ENCODE data around the gene DNAJC5. TPM values are rescaled to one million over a fixed set of nuclear protein-coding genes. Genes with fewer than 3 reads are reported as not detected.

DNAJC5 gene, protein sequence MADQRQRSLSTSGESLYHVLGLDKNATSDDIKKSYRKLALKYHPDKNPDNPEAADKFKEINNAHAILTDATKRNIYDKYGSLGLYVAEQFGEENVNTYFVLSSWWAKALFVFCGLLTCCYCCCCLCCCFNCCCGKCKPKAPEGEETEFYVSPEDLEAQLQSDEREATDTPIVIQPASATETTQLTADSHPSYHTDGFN
- 10 to 100 TPM; 57.5 to 65.9 (median 65.4) TPM for total RNA-seq
- long read RNA-seq, donor 1, full-length matches to known transcripts, result 9 of 103 reads
- long read RNA-seq, donor 1, partial matches to known transcripts, result 25 of 103 reads
- long read RNA-seq, donor 1, other reads (novel, unspliced or antisense), result 69 of 103 reads
- long read RNA-seq, donor 2, partial matches to known transcripts, result 1 of 6 reads
- long read RNA-seq, donor 2, other reads (novel, unspliced or antisense), result 5 of 6 reads

DNA sequence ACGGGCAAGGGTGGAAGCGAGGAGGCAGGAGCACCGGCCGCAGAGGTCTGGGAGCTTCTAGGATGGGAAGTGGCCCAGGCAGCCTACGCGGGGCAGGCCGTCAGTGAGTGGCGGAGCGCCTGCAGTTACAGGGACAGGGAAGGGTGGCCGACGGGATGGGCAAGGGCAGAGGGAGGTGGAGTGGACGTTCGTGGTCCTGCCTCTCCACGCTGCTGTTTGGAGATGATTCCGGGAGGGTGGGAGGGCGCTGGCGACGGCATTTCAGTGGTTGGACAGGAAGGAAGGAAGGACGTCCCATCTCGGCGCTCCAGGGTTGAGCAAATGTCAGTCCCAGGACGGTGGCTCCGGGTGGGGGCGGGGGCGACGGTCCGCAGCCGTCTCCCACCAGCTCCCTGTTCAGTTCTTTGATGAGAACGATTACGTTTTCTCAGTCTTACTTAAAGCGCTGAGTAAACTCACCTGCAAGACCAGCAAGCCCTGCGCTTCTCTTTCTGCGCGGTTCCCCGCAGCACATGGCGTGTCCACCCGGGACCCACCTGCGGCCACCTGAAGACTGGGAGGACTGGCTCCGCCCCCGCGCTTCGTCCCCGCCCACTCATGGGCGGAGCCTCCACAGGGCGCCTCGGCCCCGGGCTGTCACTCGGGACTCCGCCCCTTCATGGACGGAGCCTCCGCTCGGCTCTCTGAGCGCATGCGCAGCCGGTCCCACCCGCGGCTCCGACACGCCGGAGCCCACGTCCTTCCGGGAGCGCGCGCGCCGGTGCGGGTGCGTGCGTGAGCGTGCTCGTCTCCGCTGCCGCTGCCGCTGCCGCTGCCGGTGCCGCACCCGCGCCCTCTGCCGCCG is at the start of gene DNAJC5:
Gene DNAJC5 (plus strand): TSS at position 769 of the 844 bp plus-strand sequence. CDS start 33,220 bp downstream, outside the sequence.
- H3K9me3 ChIP-seq, result no peaks in the 10 kb centered on the region
- intact Hi-C loops (cut with DNase I, micrococcal nuclease), result no loop called here
- TF ChIP-seq, protein P1, sequence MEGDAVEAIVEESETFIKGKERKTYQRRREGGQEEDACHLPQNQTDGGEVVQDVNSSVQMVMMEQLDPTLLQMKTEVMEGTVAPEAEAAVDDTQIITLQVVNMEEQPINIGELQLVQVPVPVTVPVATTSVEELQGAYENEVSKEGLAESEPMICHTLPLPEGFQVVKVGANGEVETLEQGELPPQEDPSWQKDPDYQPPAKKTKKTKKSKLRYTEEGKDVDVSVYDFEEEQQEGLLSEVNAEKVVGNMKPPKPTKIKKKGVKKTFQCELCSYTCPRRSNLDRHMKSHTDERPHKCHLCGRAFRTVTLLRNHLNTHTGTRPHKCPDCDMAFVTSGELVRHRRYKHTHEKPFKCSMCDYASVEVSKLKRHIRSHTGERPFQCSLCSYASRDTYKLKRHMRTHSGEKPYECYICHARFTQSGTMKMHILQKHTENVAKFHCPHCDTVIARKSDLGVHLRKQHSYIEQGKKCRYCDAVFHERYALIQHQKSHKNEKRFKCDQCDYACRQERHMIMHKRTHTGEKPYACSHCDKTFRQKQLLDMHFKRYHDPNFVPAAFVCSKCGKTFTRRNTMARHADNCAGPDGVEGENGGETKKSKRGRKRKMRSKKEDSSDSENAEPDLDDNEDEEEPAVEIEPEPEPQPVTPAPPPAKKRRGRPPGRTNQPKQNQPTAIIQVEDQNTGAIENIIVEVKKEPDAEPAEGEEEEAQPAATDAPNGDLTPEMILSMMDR (IDR thresholded peaks at IDR 0.05), result no peak
- peaks cover 5% of the 10 kb centered on the region for H3K36me3 ChIP-seq (ENCODE audit: low read depth)
- peaks cover 31% of the 10 kb centered on the region for H3K4me1 ChIP-seq (ENCODE audit: low read depth)
- ATAC-seq (peak; percentile 93), DNase-seq (peak; percentile 96 to 98 (median 97))
- peak within 1 kb of the TSS; percentile 40 for H3K4me3 ChIP-seq

DNA sequence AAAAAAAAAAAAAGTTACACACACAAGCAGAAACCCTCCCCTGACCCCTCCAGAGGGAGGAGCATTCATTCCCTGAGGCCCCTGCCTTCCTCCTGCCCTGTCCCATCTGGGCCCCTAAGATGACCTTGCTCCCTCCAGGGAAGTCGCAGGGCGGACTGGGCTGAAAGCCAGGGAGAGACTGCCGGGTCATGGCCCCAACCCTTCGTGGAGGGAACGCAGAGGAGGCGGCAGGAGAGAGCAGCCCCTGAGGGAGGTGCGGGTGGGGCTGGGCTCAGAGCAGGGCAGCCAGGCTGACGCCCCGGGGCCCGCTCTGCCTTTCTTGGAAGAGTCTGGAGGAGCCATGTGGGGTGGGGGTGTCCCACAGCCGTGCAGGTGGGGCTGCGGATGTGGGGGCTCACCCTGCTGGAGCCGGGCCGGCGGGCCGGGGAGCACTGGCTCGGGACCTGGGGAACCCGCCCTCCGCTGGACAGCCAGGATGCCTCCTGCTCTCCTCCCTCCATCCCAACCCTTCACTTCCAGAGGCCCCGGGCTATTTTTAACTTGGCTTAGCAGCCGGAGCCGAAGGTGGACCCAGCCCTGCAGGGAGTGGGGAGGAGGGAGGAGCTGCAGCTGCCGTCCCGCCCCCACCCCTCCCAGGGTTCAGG is 48.7 kb upstream of the DNAJC5 start:
- peak in 1 of 3 donors; percentile 39 for DNase-seq
- intact Hi-C loops (cut with DNase I, micrococcal nuclease), result no loop called here
- TF ChIP-seq, protein P1 (IDR thresholded peaks at IDR 0.05), result no peak
- Histone ChIP-seq H3K36me3 (ENCODE audit: low read depth) (no peaks in the 10 kb centered on the region), H3K9me3 (no peaks in the 10 kb centered on the region), H3K4me3 (no peak overlapping the region), H3K4me1 (ENCODE audit: low read depth) (no peaks in the 10 kb centered on the region)
- peak; percentile 11 for ATAC-seq

DNA sequence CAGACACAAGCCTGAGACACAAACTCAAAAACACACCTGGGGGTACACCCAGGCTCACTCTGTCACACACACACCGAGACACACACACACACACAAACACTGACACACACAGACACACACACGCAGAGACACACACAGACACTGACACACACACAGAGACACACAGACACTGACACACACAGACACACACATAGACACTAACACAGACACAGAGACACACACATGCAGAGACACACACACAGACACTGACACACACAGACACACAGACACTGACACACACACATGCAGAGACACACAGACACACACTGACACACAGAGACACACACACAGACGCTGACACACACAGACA is 48.1 kb upstream of the DNAJC5 start:
- H3K4me1 ChIP-seq (ENCODE audit: low read depth), result no peaks in the 10 kb centered on the region
- no peaks in the 10 kb centered on the region for H3K36me3 ChIP-seq (ENCODE audit: low read depth)
- TF ChIP-seq, protein P1 (IDR thresholded peaks at IDR 0.05), result no peak
- H3K9me3 ChIP-seq, result no peaks in the 10 kb centered on the region
- H3K4me3 ChIP-seq, result no peak overlapping the region
- ATAC-seq, result no peak
- no peak for DNase-seq
- intact Hi-C loops (cut with DNase I, micrococcal nuclease), result no loop called here

DNA sequence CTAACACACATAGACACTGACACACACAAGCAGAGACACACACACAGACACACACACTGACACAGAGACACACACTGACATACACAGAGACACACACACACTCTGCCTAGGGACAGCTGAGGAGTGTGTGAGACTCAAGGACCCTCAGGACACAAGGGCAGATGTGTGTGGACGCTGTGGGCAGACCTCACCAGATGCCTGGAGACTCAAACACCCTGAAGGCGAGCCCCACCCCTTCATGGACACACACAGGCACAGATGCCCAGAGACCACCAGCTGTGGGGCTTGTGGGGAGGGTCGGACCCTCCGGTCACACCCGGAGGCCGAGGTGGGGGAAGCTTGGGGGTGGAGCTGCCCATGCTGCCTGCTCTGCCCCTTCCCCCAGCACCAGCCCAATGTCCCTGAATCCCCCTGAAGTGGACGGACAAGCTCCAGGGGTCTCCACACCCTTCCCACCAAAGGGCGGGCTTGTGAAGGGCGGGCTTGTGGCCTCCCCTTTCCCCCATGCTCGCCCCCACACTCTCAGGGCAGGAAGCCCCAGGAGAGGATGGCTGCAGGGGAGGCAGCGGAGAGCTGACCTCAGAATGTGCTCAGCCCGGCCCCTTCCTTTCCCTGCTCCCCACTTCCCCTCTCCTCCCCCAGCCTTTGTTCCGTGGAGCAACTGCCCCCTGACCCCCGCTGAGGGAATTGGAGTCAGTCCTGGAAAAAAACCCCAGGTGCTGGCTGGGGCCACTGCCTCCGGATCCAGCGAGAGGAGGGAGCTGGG is 47.5 kb upstream of the DNAJC5 start:
- Histone ChIP-seq H3K4me3 (no peak overlapping the region), H3K4me1 (ENCODE audit: low read depth) (no peaks in the 10 kb centered on the region), H3K36me3 (ENCODE audit: low read depth) (no peaks in the 10 kb centered on the region), H3K9me3 (no peaks in the 10 kb centered on the region)
- peak; percentile 10 for ATAC-seq
- intact Hi-C loops (cut with DNase I, micrococcal nuclease), result no loop called here
- TF ChIP-seq, protein P1 (IDR thresholded peaks at IDR 0.05), result no peak
- DNase-seq, result no peak
